WTC11 (cell line): Measurements from ENCODE around the gene MYO5C. TPM values are rescaled to one million over a fixed set of nuclear protein-coding genes. Genes with fewer than 3 reads are reported as not detected.

ENCODE experiments used
- ATAC-seq: fragments of 200-7000 bp; cut with Tn5 transposase; 2 replicates; pipeline ENCODE4 v1.10.0; 2021; ENCODE audit warnings: mild to moderate bottlenecking, moderate library complexity
- CTCF ChIA-PET: fragments of 300-600 bp; sonication (Branson Sonifier 250); formaldehyde crosslinking; loops from one replicate; lab custom pipeline; 2021; ENCODE audit warnings: antibody characterized with exemption; lab: Charles Lee
- POLR2A ChIA-PET: fragments of 350-600 bp; sonication (Branson Sonifier 250); formaldehyde crosslinking; loops from one replicate; lab custom pipeline; 2021; ENCODE audit warnings: antibody characterized with exemption; lab: Charles Lee
- DNase-seq: peaks from one replicate; pipeline ENCODE4 v3.0.0; 2021; ENCODE audit warnings: low spot score
- H3K27ac Mint-ChIP-seq: 2 replicates; pipeline ENCODE4 v1.8.0; 2021; ENCODE audit warnings: mixed read lengths
- H3K27me3 Mint-ChIP-seq: 2 replicates; pipeline ENCODE4 v1.8.0; 2021; ENCODE audit warnings: low read depth, mild to moderate bottlenecking, moderate library complexity, mixed read lengths
- H3K36me3 Mint-ChIP-seq: 2 replicates; pipeline ENCODE4 v1.8.0; 2021; ENCODE audit warnings: mixed read lengths
- H3K4me1 Mint-ChIP-seq: 2 replicates; pipeline ENCODE4 v1.8.0; 2022; ENCODE audit warnings: mixed read lengths
- H3K4me3 Mint-ChIP-seq: 2 replicates; pipeline ENCODE4 v1.8.0; 2021; ENCODE audit warnings: mild to moderate bottlenecking, moderate library complexity, mixed read lengths
- H3K9me3 Mint-ChIP-seq: 2 replicates; pipeline ENCODE4 v1.8.0; 2021; ENCODE audit warnings: mixed read lengths
- CTCF ChIP-seq: fragments of 200-600 bp; IDR thresholded peaks from 2 replicates; pipeline ENCODE4 v1.8.0; 2022; ENCODE audit warnings: antibody characterized with exemption
- HMGXB4 ChIP-seq: sonication (generic); formaldehyde crosslinking; IDR thresholded peaks from 2 replicates; pipeline ENCODE4 v1.8.1; 2023; ENCODE audit warnings: mild to moderate bottlenecking, moderate library complexity, missing genetic modification reagents
- MYBL2 ChIP-seq: sonication (generic); formaldehyde crosslinking; IDR thresholded peaks from 2 replicates; pipeline ENCODE4 v1.8.1; 2023; ENCODE audit warnings: mild to moderate bottlenecking, moderate library complexity, missing genetic modification reagents
- PRDM15 ChIP-seq: sonication (generic); formaldehyde crosslinking; IDR thresholded peaks from 2 replicates; pipeline ENCODE4 v1.8.0; 2022; ENCODE audit warnings: missing genetic modification reagents
- RELA ChIP-seq: sonication (generic); formaldehyde crosslinking; IDR thresholded peaks from 2 replicates; pipeline ENCODE4 v1.8.1; 2022; ENCODE audit warnings: missing genetic modification reagents, mild to moderate bottlenecking, borderline replicate concordance
- SMAD3 ChIP-seq: sonication (generic); formaldehyde crosslinking; IDR thresholded peaks from 2 replicates; pipeline ENCODE4 v1.8.0; 2022; ENCODE audit warnings: missing genetic modification reagents, mild to moderate bottlenecking, borderline replicate concordance
- ZNF425 ChIP-seq: fragments of 250-450 bp; sonication (Bioruptor Pico); conservative IDR thresholded peaks from 2 replicates; pipeline ENCODE4 v1.9.0; 2021; ENCODE audit warnings: mild to moderate bottlenecking
- microRNA-seq: library from miRNA; unstranded; fragments of <30 nt; microRNA quantifications from one replicate; pipeline ENCODE4 v1.2.0, GENCODE V29; 2022; ENCODE audit warnings: borderline number of aligned reads
- total RNA-seq: library from RNA; stranded (reverse); gene quantifications from 3 replicates; pipeline ENCODE4 v1.2.3, GENCODE V29; 2021

Gene MYO5C
- total RNA-seq, 1 experiment from 2014 or later = 25.3 TPM

GRCh38 chr15:52146261-52146660 is 149.3 kb downstream of the MYO5C start:
- H3K9me3 Mint-ChIP-seq = peaks cover 4% of the 10 kb centered on the region
- peaks cover 43% of the 10 kb centered on the region for H3K36me3 Mint-ChIP-seq
- H3K4me1 Mint-ChIP-seq = no peaks in the 10 kb centered on the region
- POLR2A ChIA-PET = no interaction called here
- H3K27ac Mint-ChIP-seq = no peak overlapping the region
- CTCF ChIA-PET = no interaction called here
- H3K4me3 Mint-ChIP-seq = no peak overlapping the region
- ATAC-seq (no peak), DNase-seq (no peak)
- no peaks in the 10 kb centered on the region for H3K27me3 Mint-ChIP-seq
- no peak for TF ChIP-seq CTCF

- TF ChIP-seq SMAD3 (CRISPR knock-in tag) (no peak), ZNF425 (CRISPR knock-in tag) (no peak), MYBL2 (no peak), HMGXB4 (no peak), PRDM15 (CRISPR knock-in tag) (no peak)
- H3K9me3 Mint-ChIP-seq = peaks cover 4% of the 10 kb centered on the region
- ChIA-PET POLR2A (no interaction called here), CTCF (no interaction called here)
- H3K36me3 Mint-ChIP-seq = peaks cover 42% of the 10 kb centered on the region
- no peak overlapping the region for H3K27ac Mint-ChIP-seq
- no peaks in the 10 kb centered on the region for H3K27me3 Mint-ChIP-seq
- peaks cover 8% of the 10 kb centered on the region for H3K4me1 Mint-ChIP-seq
- DNase-seq = no peak
- ATAC-seq = no peak
- H3K4me3 Mint-ChIP-seq = no peak overlapping the region
Measured at GRCh38 chr15:52144656-52145178, 150.9 kb downstream of the MYO5C start.

- Mint-ChIP-seq H3K27ac (no peak overlapping the region; the same call in 1 of the 2 replicates), H3K4me3 (no peak overlapping the region), H3K27me3 (no peaks in the 10 kb centered on the region), H3K9me3 (peaks cover 4% of the 10 kb centered on the region), H3K36me3 (peaks cover 43% of the 10 kb centered on the region), H3K4me1 (peaks cover 10% of the 10 kb centered on the region)
- POLR2A ChIA-PET = no interaction called here
- DNase-seq = no peak
- no peak for TF ChIP-seq RELA (CRISPR knock-in tag)
- CTCF ChIA-PET = interaction anchor here (1.1 kb wide), 1 partner anchor 65 kb away, joined by 3 read pairs; no protein-coding TSS in a partner anchor
- no peak; the same call in 1 of the 2 replicates for ATAC-seq
Measured at GRCh38 chr15:52143873-52144272, 151.7 kb downstream of the MYO5C start.

Small RNAs within 50 kb of the gene (microRNA-seq; reads per million reads assigned to microRNA genes)
- 7.3 reads per million, percentile 20 among the genes with 10 or more reads in this experiment for gene MIR1266

Other genes with a start within 250 kb of the MYO5C start
- gene BCL2L10, start 183.0 kb downstream of the MYO5C start, total RNA-seq = 0.37 to 1.4 TPM (median 0.80 TPM) in 3 replicates
- 37.0 to 48.2 TPM (median 41.4 TPM) in 3 replicates for gene GNB5, start 104.4 kb downstream of the MYO5C start, total RNA-seq
- 29.2 to 33.3 TPM (median 32.1 TPM) in 3 replicates for gene MYO5A, start 233.1 kb upstream of the MYO5C start, total RNA-seq